Eye (tissue), 1 donor: Measurements from ENCODE around the gene PTP4A1.
"Not testable (repeated sequence)": the region's sequence is repeated elsewhere in the genome, so short reads cannot be mapped to it uniquely, and the experiment has no call there.

Experiments
- DNase-seq: peaks from one replicate; pipeline ENCODE4 v3.0.0-alpha.2; 2015

Gene PTP4A1

GRCh38 chr6:63584566-63584965 lies 12.3 kb downstream of the PTP4A1 start:
- no peak for DNase-seq

GRCh38 chr6:63585652-63586051 lies 13.4 kb downstream of the PTP4A1 start:
- not testable (repeated sequence) for DNase-seq

GRCh38 chr6:63589952-63590411 lies 17.7 kb downstream of the PTP4A1 start:
- no peak for DNase-seq

GRCh38 chr6:63592886-63593285 lies 20.6 kb downstream of the PTP4A1 start:
- DNase-seq, result no peak

- no peak for DNase-seq
Observed at GRCh38 chr6:63597141-63598048, 25.1 kb downstream of the PTP4A1 start.

- peak; percentile 94 for DNase-seq
Observed at GRCh38 chr6:63598049-63599036, 26.1 kb downstream of the PTP4A1 start.

GRCh38 chr6:63599243-63599642 lies 27.0 kb downstream of the PTP4A1 start:
- no peak for DNase-seq

GRCh38 chr6:63600136-63600535 lies 27.9 kb downstream of the PTP4A1 start:
- DNase-seq, result no peak

GRCh38 chr6:63609231-63609630 lies 37.0 kb downstream of the PTP4A1 start:
- no peak for DNase-seq

- DNase-seq, result no peak
Observed at GRCh38 chr6:63610944-63611343, 38.7 kb downstream of the PTP4A1 start.

- no peak for DNase-seq
Observed at GRCh38 chr6:63611560-63611959, 39.3 kb downstream of the PTP4A1 start.

GRCh38 chr6:63615590-63615989 lies 43.3 kb downstream of the PTP4A1 start:
- no peak for DNase-seq
